Prostate gland (tissue), 2 donors: Measurements from ENCODE around the gene CNTNAP2. TPM values are rescaled to one million over a fixed set of nuclear protein-coding genes. Genes with fewer than 3 reads are reported as not detected.

Experiments used
- DNase-seq: peaks from one replicate; pipeline ENCODE4 v3.0.0-alpha.2; 2019; ENCODE audit warnings: low spot score
- H3K27ac ChIP-seq, 2 donors: fragments of 200-600 bp; sonication (generic); 2 replicates each; pipeline ENCODE4 v1.5.1; 2017 to 2019
- H3K27me3 ChIP-seq: fragments of 200-600 bp; sonication (generic); replicated peaks from 2 replicates; pipeline ENCODE4 v1.5.1; 2019; ENCODE audit not compliant: insufficient read depth
- H3K36me3 ChIP-seq, 2 donors: fragments of 200-600 bp; sonication (generic); 1 replicate in 1 of 2; 2 replicates in 1 of 2; pipeline versions ENCODE4 v1.5.1 to v1.8.1; 2017 to 2019
- H3K4me1 ChIP-seq: fragments of 200-600 bp; sonication (generic); replicated peaks from 2 replicates; pipeline ENCODE4 v1.5.1; 2019
- H3K4me3 ChIP-seq, 2 donors: fragments of 200-600 bp; sonication (generic); 2 replicates each; pipeline ENCODE4 v1.5.1; 2017 to 2019
- H3K9me3 ChIP-seq: fragments of 200-600 bp; sonication (generic); 2 replicates; pipeline ENCODE4 v1.5.1; 2017
- POLR2A ChIP-seq: fragments of 450-650 bp; IDR thresholded peaks from one replicate; pipeline ENCODE4 v1.6.1; 2016; ENCODE audit warnings: antibody characterized with exemption, mild to moderate bottlenecking
- POLR2AphosphoS5 ChIP-seq: sonication (generic); formaldehyde crosslinking; IDR thresholded peaks from one replicate; pipeline ENCODE4 v1.6.1; 2017; ENCODE audit warnings: antibody characterized with exemption
- WGBS: methylation state at CpG from one replicate; pipeline ENCODE4 v1.1.5; 2018; 5-methylcytosine and 5-hydroxymethylcytosine counted together
- intact Hi-C: fragments of 100-400 bp; cut with DNase I; formaldehyde crosslinking; loops from one replicate; pipeline ENCODE4 v1.14.2; 2022
- total RNA-seq, 2 donors: library from RNA; depleted of rRNA; stranded (reverse); fragments of >200 nt; gene quantifications; one replicate each; pipeline ENCODE4 v1.1.0, GENCODE V29; 2016
- TF ChIP-seq, protein P1 (sequence below), 4 experiments: fragments of 200-600 bp in 2 of 4; fragments of 450-650 bp in 2 of 4; sonication (generic) in 2 of 4; IDR thresholded peaks; 1 replicate in 3 of 4; 2 replicates in 1 of 4; pipeline ENCODE4 v1.5.1; 2016 to 2019; ENCODE audit warnings: antibody characterized with exemption in 4 of 4, mild to moderate bottlenecking in 2 of 4, moderate library complexity in 2 of 4

Gene CNTNAP2
- total RNA-seq, 2 donors from 2014 or later: 10.6 to 43.7 TPM

DNA sequence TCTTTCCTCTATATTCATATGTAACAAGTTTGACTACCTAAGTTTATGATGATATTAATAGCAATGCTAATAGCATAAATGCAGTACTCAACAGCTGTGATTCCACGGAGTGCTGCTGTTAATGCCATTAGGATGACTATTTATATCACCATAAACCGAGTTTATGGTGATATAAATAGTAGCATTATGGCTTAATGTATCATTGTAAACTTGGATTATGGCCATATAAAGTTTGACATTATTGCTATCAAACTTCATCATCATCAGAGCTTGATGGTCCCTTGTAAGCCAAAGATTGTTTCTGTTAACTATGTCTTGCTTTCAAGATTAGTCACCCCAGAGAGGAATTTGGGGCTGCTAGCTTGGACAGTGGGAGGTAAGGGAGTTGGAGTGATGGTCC, 1861.6 kb downstream of the CNTNAP2 start:
- H3K36me3 ChIP-seq: no peaks in the 10 kb centered on the region
- no peaks in the 10 kb centered on the region for H3K4me1 ChIP-seq
- 21% methylated on average over 2 of the region's 2 CpGs for WGBS
- intact Hi-C loops: no loop called here
- no peak for DNase-seq
- H3K27me3 ChIP-seq: no peaks in the 10 kb centered on the region
- TF ChIP-seq POLR2A (no peak), POLR2AphosphoS5 (no peak)
- TF ChIP-seq, protein P1, sequence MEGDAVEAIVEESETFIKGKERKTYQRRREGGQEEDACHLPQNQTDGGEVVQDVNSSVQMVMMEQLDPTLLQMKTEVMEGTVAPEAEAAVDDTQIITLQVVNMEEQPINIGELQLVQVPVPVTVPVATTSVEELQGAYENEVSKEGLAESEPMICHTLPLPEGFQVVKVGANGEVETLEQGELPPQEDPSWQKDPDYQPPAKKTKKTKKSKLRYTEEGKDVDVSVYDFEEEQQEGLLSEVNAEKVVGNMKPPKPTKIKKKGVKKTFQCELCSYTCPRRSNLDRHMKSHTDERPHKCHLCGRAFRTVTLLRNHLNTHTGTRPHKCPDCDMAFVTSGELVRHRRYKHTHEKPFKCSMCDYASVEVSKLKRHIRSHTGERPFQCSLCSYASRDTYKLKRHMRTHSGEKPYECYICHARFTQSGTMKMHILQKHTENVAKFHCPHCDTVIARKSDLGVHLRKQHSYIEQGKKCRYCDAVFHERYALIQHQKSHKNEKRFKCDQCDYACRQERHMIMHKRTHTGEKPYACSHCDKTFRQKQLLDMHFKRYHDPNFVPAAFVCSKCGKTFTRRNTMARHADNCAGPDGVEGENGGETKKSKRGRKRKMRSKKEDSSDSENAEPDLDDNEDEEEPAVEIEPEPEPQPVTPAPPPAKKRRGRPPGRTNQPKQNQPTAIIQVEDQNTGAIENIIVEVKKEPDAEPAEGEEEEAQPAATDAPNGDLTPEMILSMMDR (IDR thresholded peaks at IDR 0.05): no peak
- H3K9me3 ChIP-seq: no peaks in the 10 kb centered on the region
- no peak overlapping the region for H3K4me3 ChIP-seq
- no peak overlapping the region for H3K27ac ChIP-seq

DNA sequence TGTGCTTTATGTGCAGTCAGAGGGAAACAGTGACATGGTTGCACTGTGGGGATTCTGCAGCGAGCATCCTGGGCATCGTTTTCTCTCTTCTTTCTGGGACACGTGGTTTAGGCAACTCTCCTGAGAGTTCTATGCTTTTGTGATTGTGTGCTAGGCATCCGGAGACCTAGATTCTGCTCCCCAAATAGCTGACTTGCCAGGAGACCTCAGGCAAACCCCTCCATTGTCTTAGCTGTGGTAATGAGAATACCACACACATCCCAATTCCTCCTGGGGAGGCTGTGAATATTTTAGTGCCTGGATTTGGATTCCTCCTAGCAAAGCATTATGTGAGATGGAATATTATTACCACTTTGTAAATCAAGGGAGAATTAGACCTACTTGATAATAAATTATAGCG, 1862.0 kb downstream of the CNTNAP2 start:
- TF ChIP-seq POLR2AphosphoS5 (no peak), POLR2A (no peak)
- TF ChIP-seq, protein P1 (IDR thresholded peaks at IDR 0.05): no peak
- no peak overlapping the region for H3K4me3 ChIP-seq
- intact Hi-C loops: no loop called here

DNA sequence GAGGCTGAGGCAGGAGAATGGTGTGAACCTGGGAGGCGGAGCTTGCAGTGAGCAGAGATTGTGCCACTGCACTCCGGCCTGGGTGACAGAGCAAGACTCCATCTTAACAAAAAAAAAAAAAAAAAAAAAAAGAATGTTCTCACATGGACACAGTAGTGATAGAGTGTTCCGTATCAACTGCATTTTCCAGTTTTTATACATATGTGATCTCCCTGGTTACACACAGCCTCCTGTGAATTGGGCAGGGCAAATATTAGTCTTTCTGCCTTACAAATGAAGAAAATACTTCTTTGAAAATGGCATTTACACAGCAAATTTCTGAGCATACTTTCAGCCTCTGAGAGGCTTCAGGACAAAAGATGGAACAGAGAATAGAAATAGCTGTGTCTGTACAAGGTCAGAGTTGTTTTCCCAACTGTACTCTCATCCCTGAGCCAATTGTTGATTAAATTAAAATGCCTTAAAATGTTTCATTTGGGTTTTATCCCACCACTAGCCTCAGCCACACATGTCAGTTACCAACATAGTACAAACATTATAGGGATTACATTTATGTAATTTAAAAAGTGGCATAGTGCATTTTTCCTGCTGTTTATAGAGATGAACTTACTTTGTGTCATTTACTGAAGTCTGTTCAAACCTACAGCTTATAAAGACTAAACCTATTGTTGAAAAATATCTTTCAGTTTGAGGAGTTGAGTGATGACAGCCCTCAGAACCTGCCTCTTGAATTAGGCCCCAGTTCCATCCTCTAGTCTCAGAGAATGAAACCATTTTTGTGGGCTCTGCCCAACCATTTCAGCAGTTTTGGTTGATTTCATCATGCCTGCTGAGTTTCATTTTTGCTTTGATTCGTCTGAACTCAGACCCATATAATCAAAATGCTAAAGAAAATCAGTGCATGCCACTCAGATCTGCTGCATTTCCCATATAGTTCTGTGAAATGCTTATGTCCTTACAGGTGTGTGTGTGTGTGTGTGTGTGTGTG, 1864.5 kb downstream of the CNTNAP2 start:
- H3K27ac ChIP-seq: no peak overlapping the region
- intact Hi-C loops: no loop called here
- no peak overlapping the region for H3K4me3 ChIP-seq
- DNase-seq: no peak
- TF ChIP-seq, protein P1 (IDR thresholded peaks at IDR 0.05): no peak
- no peak for TF ChIP-seq POLR2A
- no peak for TF ChIP-seq POLR2AphosphoS5
- no peaks in the 10 kb centered on the region for H3K27me3 ChIP-seq
- H3K4me1 ChIP-seq: no peaks in the 10 kb centered on the region
- 89% methylated on average over 4 of the region's 4 CpGs for WGBS
- no peaks in the 10 kb centered on the region for H3K36me3 ChIP-seq
- H3K9me3 ChIP-seq: no peaks in the 10 kb centered on the region

More for the DNA sequence above, 1862.0 kb downstream of the CNTNAP2 start:
- Histone ChIP-seq H3K27ac (no peak overlapping the region), H3K36me3 (no peaks in the 10 kb centered on the region), H3K4me1 (no peaks in the 10 kb centered on the region), H3K27me3 (no peaks in the 10 kb centered on the region), H3K9me3 (no peaks in the 10 kb centered on the region)
- no peak for DNase-seq
- 80% methylated on average over 5 of the region's 5 CpGs for WGBS

DNA sequence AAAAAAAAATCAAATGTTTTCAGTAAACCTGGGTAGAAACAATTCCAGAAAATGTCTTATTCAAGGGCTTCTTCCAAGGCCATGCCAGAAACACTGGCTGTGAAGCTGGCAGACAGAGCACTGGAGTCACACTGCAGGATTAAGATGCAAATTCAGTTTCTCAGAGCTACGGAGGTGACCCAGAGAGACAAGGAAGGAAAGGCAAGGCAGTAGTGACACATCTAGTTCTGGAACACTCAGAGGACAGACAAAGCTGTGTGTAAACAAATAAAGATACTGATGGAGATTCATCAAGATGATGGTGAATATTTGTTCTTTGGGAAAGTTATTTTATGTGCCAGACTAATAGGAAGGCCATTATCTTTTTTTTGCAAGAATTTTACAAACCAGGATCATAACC, 1865.7 kb downstream of the CNTNAP2 start:
- Histone ChIP-seq H3K9me3 (no peaks in the 10 kb centered on the region), H3K4me3 (no peak overlapping the region), H3K36me3 (no peaks in the 10 kb centered on the region), H3K4me1 (no peaks in the 10 kb centered on the region), H3K27me3 (no peaks in the 10 kb centered on the region), H3K27ac (no peak overlapping the region)
- TF ChIP-seq POLR2AphosphoS5 (no peak), POLR2A (no peak)
- TF ChIP-seq, protein P1 (IDR thresholded peaks at IDR 0.05): no peak
- 46% methylated on average over 1 of the region's 1 CpG for WGBS
- no peak for DNase-seq
- intact Hi-C loops: no loop called here

DNA sequence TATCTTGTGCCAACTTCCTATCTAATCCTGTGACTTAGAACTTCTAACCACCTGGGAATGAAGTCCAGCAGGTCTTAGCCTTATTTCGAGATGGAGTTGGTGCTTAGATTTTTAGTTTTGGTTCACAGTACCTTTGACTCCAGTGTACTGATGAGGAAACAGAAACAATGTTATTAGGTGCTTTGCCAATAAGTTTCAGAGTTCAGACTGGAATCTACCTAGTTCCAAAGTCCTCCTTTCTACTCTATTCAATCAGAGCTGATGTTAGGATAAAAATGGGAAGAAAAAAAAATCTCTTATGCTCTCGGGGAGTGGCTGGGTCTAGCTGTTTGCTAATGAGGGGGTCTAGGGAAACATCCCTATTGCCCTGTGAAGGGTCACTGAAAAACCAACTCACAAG, 1867.7 kb downstream of the CNTNAP2 start:
- intact Hi-C loops: no loop called here
- WGBS: 73% methylated on average over 2 of the region's 2 CpGs
- no peak for DNase-seq

More for the DNA sequence above, 1867.7 kb downstream of the CNTNAP2 start:
- TF ChIP-seq POLR2A (no peak), POLR2AphosphoS5 (no peak)
- TF ChIP-seq, protein P1 (IDR thresholded peaks at IDR 0.05): no peak
- H3K36me3 ChIP-seq: no peaks in the 10 kb centered on the region
- no peaks in the 10 kb centered on the region for H3K9me3 ChIP-seq
- no peak overlapping the region for H3K4me3 ChIP-seq
- no peak overlapping the region for H3K27ac ChIP-seq
- no peaks in the 10 kb centered on the region for H3K27me3 ChIP-seq
- no peaks in the 10 kb centered on the region for H3K4me1 ChIP-seq
